T-cell (primary cell): ENCODE measurements around the gene CTNNBL1. TPM values are rescaled to one million over a fixed set of nuclear protein-coding genes. Genes with fewer than 3 reads are reported as not detected.
"Not testable (repeated sequence)": the region's sequence is repeated elsewhere in the genome, so short reads cannot be mapped to it uniquely, and the experiment has no call there.

Experiments used
- ATAC-seq, 4 experiments: fragments of 200-7000 bp in 3 of 4; fragments of 150-1000 bp in 1 of 4; cut with Tn5 transposase; replicated peaks in 1 of 4; 1 replicate in 3 of 4; 2 replicates in 1 of 4; pipeline ENCODE4 v1.10.0; 2021; ENCODE audit warnings: moderate library complexity in 3 of 4, mild to moderate bottlenecking in 2 of 4, moderate number of reproducible peaks in 1 of 4
- CTCF ChIA-PET, 2 donors: fragments of 300-600 bp; sonication (Branson Sonifier 250); formaldehyde crosslinking; loops; one replicate each; lab custom pipeline; 2022; ENCODE audit warnings: antibody characterized with exemption in 2 of 2; lab: Charles Lee
- POLR2A ChIA-PET, 2 donors: fragments of 300-600 bp; sonication (Branson Sonifier 250); formaldehyde crosslinking; loops; one replicate each; lab custom pipeline; 2022; ENCODE audit warnings: antibody characterized with exemption in 2 of 2; lab: Charles Lee
- DNase-seq, 35 experiments: peaks; one replicate each; pipeline versions ENCODE4 v3.0.0 to v3.0.0-alpha.2; 2013 to 2023
- H3K27ac ChIP-seq: one replicate; pipeline ENCODE4 v1.5.1; 2013; ENCODE audit warnings: low read length
- H3K27me3 ChIP-seq, 2 experiments: replicated peaks in 1 of 2; 1 replicate in 1 of 2; 2 replicates in 1 of 2; pipeline versions ENCODE4 v1.6.1 to v1.7.0; 2013; ENCODE audit warnings: low read length in 1 of 2, mixed read lengths in 1 of 2; ENCODE audit not compliant: control insufficient read depth in 2 of 2, insufficient read depth in 2 of 2; ENCODE audit errors: extremely low read depth in 1 of 2
- H3K36me3 ChIP-seq, 2 donors: 1 replicate in 1 of 2; 2 replicates in 1 of 2; pipeline versions ENCODE4 v1.6.1 to v1.7.0; 2013; ENCODE audit warnings: low read length in 1 of 2; ENCODE audit not compliant: control insufficient read depth in 2 of 2, insufficient read depth in 1 of 2; ENCODE audit errors: extremely low read depth in 1 of 2
- H3K4me1 ChIP-seq, 2 experiments: 1 replicate in 1 of 2; 2 replicates in 1 of 2; pipeline versions ENCODE4 v1.6.1 to v1.7.0; 2013; ENCODE audit warnings: low read length in 2 of 2, mixed read lengths in 1 of 2; ENCODE audit not compliant: insufficient read depth in 2 of 2, control insufficient read depth in 1 of 2; ENCODE audit errors: extremely low read depth in 1 of 2
- H3K4me3 ChIP-seq, 2 donors: 1 replicate in 1 of 2; 2 replicates in 1 of 2; pipeline versions ENCODE4 v1.5.1 to v1.7.0; 2013; ENCODE audit warnings: mild to moderate bottlenecking in 2 of 2, low read length in 1 of 2, moderate library complexity in 1 of 2; ENCODE audit not compliant: control insufficient read depth in 1 of 2; ENCODE audit errors: extremely low read depth in 1 of 2
- H3K9me3 ChIP-seq: 2 replicates; pipeline ENCODE4 v1.7.0; 2013
- H3K27ac Mint-ChIP-seq, 2 donors: one replicate each; pipeline ENCODE4 v1.8.0; 2020 to 2021; ENCODE audit warnings: mild to moderate bottlenecking in 2 of 2, mixed read lengths in 2 of 2
- H3K27me3 Mint-ChIP-seq, 2 donors: one replicate each; pipeline ENCODE4 v1.8.0; 2021 to 2022; ENCODE audit warnings: mixed read lengths in 2 of 2
- H3K36me3 Mint-ChIP-seq: one replicate; pipeline ENCODE4 v1.8.0; 2021; ENCODE audit warnings: mixed read lengths
- H3K4me1 Mint-ChIP-seq, 3 donors: one replicate each; pipeline ENCODE4 v1.8.0; 2020 to 2022; ENCODE audit warnings: mixed read lengths in 3 of 3, mild to moderate bottlenecking in 1 of 3
- H3K4me3 Mint-ChIP-seq, 3 donors: one replicate each; pipeline ENCODE4 v1.8.0; 2020 to 2022; ENCODE audit warnings: mild to moderate bottlenecking in 3 of 3, mixed read lengths in 3 of 3, moderate library complexity in 3 of 3
- H3K9me3 Mint-ChIP-seq, 3 donors: one replicate each; pipeline ENCODE4 v1.8.0; 2020 to 2022; ENCODE audit warnings: mixed read lengths in 3 of 3
- WGBS: methylation state at CpG from one replicate; pipeline ENCODE4 v1.1.5; 2013; ENCODE audit warnings: missing lambda C conversion rate; ENCODE audit not compliant: insufficient coverage; 5-methylcytosine and 5-hydroxymethylcytosine counted together
- total RNA-seq, 35 experiments: library from RNA in 6 of 35; stranded (reverse) in 6 of 35; fragments of 120-200 nt in 1 of 35; gene quantifications; one replicate each; pipeline versions ENCODE4 v1.2.1 to v1.2.4 and lab custom pipeline; 2013 to 2026

Gene CTNNBL1
- total RNA-seq, 5 donors from 2014 or later (not counting 1 experiment from before 2014, with no cell fraction given), result 44.6 to 52.4 (median 49.4) TPM

GRCh38 chr20:37676440-37676839 lies 17.4 kb upstream of the CTNNBL1 start:
- H3K27me3 Mint-ChIP-seq, result peaks cover 37 to 41% of the 10 kb centered on the region in 2 donors
- Histone ChIP-seq H3K9me3 (no peaks in the 10 kb centered on the region), H3K36me3 (no peaks in the 10 kb centered on the region), H3K4me3 (no peak overlapping the region), H3K27me3 (peaks cover 3 to 28% of the 10 kb centered on the region in 2 experiments), H3K27ac (no peak overlapping the region), H3K4me1 (no peaks in the 10 kb centered on the region)
- CTCF ChIA-PET, result interaction anchor here in 1 of 2 donors (0.7 kb wide), 1 partner anchor 37 kb away, joined by 4 read pairs; no protein-coding TSS in a partner anchor
- POLR2A ChIA-PET, result no interaction called here
- DNase-seq (no peak), ATAC-seq (no peak)
- H3K9me3 Mint-ChIP-seq, result no peaks in the 10 kb centered on the region
- no peaks in the 10 kb centered on the region for H3K36me3 Mint-ChIP-seq
- no peaks in the 10 kb centered on the region for H3K4me1 Mint-ChIP-seq
- H3K4me3 Mint-ChIP-seq, result no peak overlapping the region
- H3K27ac Mint-ChIP-seq, result no peak overlapping the region
- 73% methylated on average over 7 of the region's 7 CpGs for WGBS

- Histone ChIP-seq H3K36me3 (no peaks in the 10 kb centered on the region), H3K9me3 (no peaks in the 10 kb centered on the region), H3K4me1 (no peaks in the 10 kb centered on the region), H3K4me3 (no peak overlapping the region), H3K27ac (no peak overlapping the region), H3K27me3 (peaks cover 3 to 26% of the 10 kb centered on the region in 2 experiments)
- ATAC-seq (no peak), DNase-seq (no peak)
- peaks cover 27 to 44% of the 10 kb centered on the region in 2 donors for H3K27me3 Mint-ChIP-seq
- WGBS, result 52% methylated on average over 8 of the region's 11 CpGs
- CTCF ChIA-PET, result no interaction called here
- no peak overlapping the region for H3K27ac Mint-ChIP-seq
- no peak overlapping the region for H3K4me3 Mint-ChIP-seq
- POLR2A ChIA-PET, result no interaction called here
- H3K9me3 Mint-ChIP-seq, result no peaks in the 10 kb centered on the region
- no peaks in the 10 kb centered on the region for H3K36me3 Mint-ChIP-seq
- H3K4me1 Mint-ChIP-seq, result no peaks in the 10 kb centered on the region
Observed at GRCh38 chr20:37677969-37678861, 15.6 kb upstream of the CTNNBL1 start.

GRCh38 chr20:37679751-37680150 lies 14.1 kb upstream of the CTNNBL1 start:
- H3K27ac Mint-ChIP-seq, H3K4me3 ChIP-seq, H3K4me1 ChIP-seq, H3K9me3 Mint-ChIP-seq, H3K36me3 Mint-ChIP-seq, H3K36me3 ChIP-seq, DNase-seq, H3K27ac ChIP-seq, H3K4me3 Mint-ChIP-seq, H3K9me3 ChIP-seq, POLR2A ChIA-PET, ATAC-seq, CTCF ChIA-PET, H3K4me1 Mint-ChIP-seq: not testable (repeated sequence)
- WGBS, result no CpG with 5 or more reads among the region's 4 CpGs
- peaks cover 3 to 30% of the 10 kb centered on the region in 2 experiments for H3K27me3 ChIP-seq
- H3K27me3 Mint-ChIP-seq, result peaks cover 25 to 39% of the 10 kb centered on the region in 2 donors

GRCh38 chr20:37680420-37680819 lies 13.4 kb upstream of the CTNNBL1 start:
- H3K27me3 ChIP-seq, result peaks cover 3 to 27% of the 10 kb centered on the region in 2 experiments
- POLR2A ChIA-PET, result no interaction called here
- H3K4me1 ChIP-seq, result no peaks in the 10 kb centered on the region
- CTCF ChIA-PET, result interaction anchor here in 1 of 2 donors (0.5 kb wide), 1 partner anchor 10 kb away, joined by 3 read pairs; no protein-coding TSS in a partner anchor
- no peaks in the 10 kb centered on the region for H3K4me1 Mint-ChIP-seq
- no peaks in the 10 kb centered on the region for H3K36me3 Mint-ChIP-seq
- peaks cover 25 to 39% of the 10 kb centered on the region in 2 donors for H3K27me3 Mint-ChIP-seq
- H3K27ac ChIP-seq, result no peak overlapping the region
- no peak overlapping the region for H3K27ac Mint-ChIP-seq
- no peaks in the 10 kb centered on the region for H3K36me3 ChIP-seq
- no peak overlapping the region for H3K4me3 ChIP-seq
- no peak for DNase-seq
- no peak overlapping the region for H3K4me3 Mint-ChIP-seq
- no peaks in the 10 kb centered on the region for H3K9me3 Mint-ChIP-seq
- WGBS, result 57% methylated on average over 1 of the region's 3 CpGs
- H3K9me3 ChIP-seq, result no peaks in the 10 kb centered on the region
- no peak for ATAC-seq

- DNase-seq (no peak), ATAC-seq (no peak)
- no peaks in the 10 kb centered on the region for H3K9me3 ChIP-seq
- WGBS, result 72% methylated on average over 6 of the region's 10 CpGs
- CTCF ChIA-PET, result no interaction called here
- no peak overlapping the region for H3K4me3 ChIP-seq
- no peaks in the 10 kb centered on the region for H3K4me1 Mint-ChIP-seq
- no peak overlapping the region for H3K27ac Mint-ChIP-seq
- peaks cover 22 to 35% of the 10 kb centered on the region in 2 donors for H3K27me3 Mint-ChIP-seq
- H3K36me3 Mint-ChIP-seq, result no peaks in the 10 kb centered on the region
- H3K4me1 ChIP-seq, result no peaks in the 10 kb centered on the region
- no peak overlapping the region for H3K4me3 Mint-ChIP-seq
- no peaks in the 10 kb centered on the region for H3K36me3 ChIP-seq
- POLR2A ChIA-PET, result no interaction called here
- H3K27me3 ChIP-seq, result peaks cover 3 to 27% of the 10 kb centered on the region in 2 experiments
- H3K27ac ChIP-seq, result no peak overlapping the region
- no peaks in the 10 kb centered on the region for H3K9me3 Mint-ChIP-seq
Observed at GRCh38 chr20:37681384-37682112, 12.3 kb upstream of the CTNNBL1 start.

- H3K9me3 ChIP-seq, POLR2A ChIA-PET, H3K36me3 Mint-ChIP-seq, ATAC-seq, CTCF ChIA-PET, DNase-seq, H3K27ac Mint-ChIP-seq, H3K4me3 Mint-ChIP-seq, H3K4me1 ChIP-seq, H3K36me3 ChIP-seq, H3K4me1 Mint-ChIP-seq, H3K9me3 Mint-ChIP-seq, H3K27ac ChIP-seq, H3K4me3 ChIP-seq: not testable (repeated sequence)
- 89% methylated on average over 4 of the region's 9 CpGs for WGBS
- H3K27me3 Mint-ChIP-seq, result peaks cover 18 to 35% of the 10 kb centered on the region in 2 donors
- peaks cover 0 to 25% of the 10 kb centered on the region in 2 experiments for H3K27me3 ChIP-seq
Observed at GRCh38 chr20:37683146-37683545, 10.7 kb upstream of the CTNNBL1 start.
